Thymus (tissue), 11 donors: Measurements from ENCODE around the gene DNAJB2. TPM values are rescaled to one million over a fixed set of nuclear protein-coding genes. Genes with fewer than 3 reads are reported as not detected.
"Not testable (repeated sequence)": the region's sequence is repeated elsewhere in the genome, so short reads cannot be mapped to it uniquely, and the experiment has no call there.

ENCODE experiments used
- DNase-seq, 9 donors: peaks; one replicate each; pipeline ENCODE4 v3.0.0-alpha.2; 2013; ENCODE audit warnings: low spot score in 9 of 9, low read depth in 6 of 9, missing footprints in 1 of 9
- H3K27ac ChIP-seq, 2 donors: one replicate each; pipeline ENCODE4 v1.5.1; 2013; ENCODE audit warnings: control low read depth in 1 of 2, low read depth in 1 of 2, low read length in 1 of 2, mild to moderate bottlenecking in 1 of 2, moderate library complexity in 1 of 2
- H3K27me3 ChIP-seq, 2 donors: one replicate each; pipeline ENCODE4 v1.5.1; 2013; ENCODE audit warnings: low read length in 1 of 2; ENCODE audit not compliant: control insufficient read depth in 2 of 2, insufficient read depth in 1 of 2
- H3K36me3 ChIP-seq, 2 donors: one replicate each; pipeline ENCODE4 v1.5.1; 2013; ENCODE audit warnings: low read length in 1 of 2, mild to moderate bottlenecking in 1 of 2, moderate library complexity in 1 of 2; ENCODE audit not compliant: control insufficient read depth in 2 of 2, insufficient read depth in 2 of 2
- H3K4me1 ChIP-seq, 2 donors: one replicate each; pipeline ENCODE4 v1.5.1; 2013; ENCODE audit warnings: low read length in 2 of 2; ENCODE audit not compliant: control insufficient read depth in 2 of 2, insufficient read depth in 2 of 2
- H3K4me3 ChIP-seq, 2 donors: one replicate each; pipeline ENCODE4 v1.5.1; 2013; ENCODE audit warnings: low read length in 2 of 2, control low read depth in 1 of 2, mild to moderate bottlenecking in 1 of 2
- H3K9me3 ChIP-seq, 2 donors: one replicate each; pipeline ENCODE4 v1.5.1; 2013; ENCODE audit warnings: low read length in 1 of 2, mild to moderate bottlenecking in 1 of 2; ENCODE audit not compliant: control insufficient read depth in 2 of 2, insufficient read depth in 1 of 2
- WGBS: extraction: QIAGEN DNeasy Blood & Tissue Kit; methylation state at CpG from one replicate; pipeline ENCODE4 v1.1.7; 2013; 5-methylcytosine and 5-hydroxymethylcytosine counted together
- polyA plus RNA-seq: library from polyadenylated mRNA; stranded (reverse); fragments of 200-250 nt; gene quantifications from one replicate; pipeline ENCODE4 v1.2.3, GENCODE V29; 2013
- total RNA-seq: library from RNA; stranded (reverse); fragments of 120-200 nt; gene quantifications from one replicate; pipeline ENCODE4 v1.2.4, GENCODE V29; 2013
- donor health status: healthy.

DNAJB2 gene
- total and polyA plus RNA-seq, 2 donors: 27.0 to 87.0 TPM

- peaks cover 5 to 63% of the 10 kb centered on the region in 2 donors for H3K27me3 ChIP-seq
- no peaks in the 10 kb centered on the region for H3K36me3 ChIP-seq
- H3K27ac ChIP-seq: no peak overlapping the region
- no peak overlapping the region for H3K4me3 ChIP-seq
- no peaks in the 10 kb centered on the region for H3K9me3 ChIP-seq
- peaks cover 13 to 25% of the 10 kb centered on the region in 2 donors for H3K4me1 ChIP-seq
- no peak for DNase-seq
- 88% methylated on average over 5 of the region's 5 CpGs for WGBS
These were observed 20.9 kb downstream of the DNAJB2 start for GRCh38 chr2:219300022-219300421.

- no peak for DNase-seq
- H3K27ac ChIP-seq: no peak overlapping the region
- no peaks in the 10 kb centered on the region for H3K36me3 ChIP-seq
- WGBS: 84% methylated on average over 11 of the region's 11 CpGs
- H3K9me3 ChIP-seq: no peaks in the 10 kb centered on the region
- no peak overlapping the region for H3K4me3 ChIP-seq
- peaks cover 0 to 9% of the 10 kb centered on the region in 2 donors for H3K4me1 ChIP-seq
- peaks cover 5 to 58% of the 10 kb centered on the region in 2 donors for H3K27me3 ChIP-seq
These were observed 23.3 kb downstream of the DNAJB2 start for GRCh38 chr2:219302412-219302968.

GRCh38 chr2:219304223-219304622 is 25.1 kb downstream of the DNAJB2 start:
- H3K9me3 ChIP-seq: no peaks in the 10 kb centered on the region
- H3K27ac ChIP-seq: no peak overlapping the region
- H3K36me3 ChIP-seq: no peaks in the 10 kb centered on the region
- no peak for DNase-seq
- H3K27me3 ChIP-seq: peaks cover 20 to 70% of the 10 kb centered on the region in 2 donors
- H3K4me3 ChIP-seq: no peak overlapping the region
- no peaks in the 10 kb centered on the region for H3K4me1 ChIP-seq
- WGBS: 57% methylated on average over 2 of the region's 2 CpGs

- no peaks in the 10 kb centered on the region for H3K36me3 ChIP-seq
- peaks cover 27 to 67% of the 10 kb centered on the region in 2 donors for H3K27me3 ChIP-seq
- H3K9me3 ChIP-seq: no peaks in the 10 kb centered on the region
- H3K27ac ChIP-seq: no peak overlapping the region
- WGBS: 92% methylated on average over 1 of the region's 1 CpG
- no peak overlapping the region for H3K4me3 ChIP-seq
- no peak for DNase-seq
- no peaks in the 10 kb centered on the region for H3K4me1 ChIP-seq
These were observed 26.9 kb downstream of the DNAJB2 start for GRCh38 chr2:219306047-219306446.

GRCh38 chr2:219308142-219309101 is 29.3 kb downstream of the DNAJB2 start:
- H3K4me1 ChIP-seq: no peaks in the 10 kb centered on the region
- no peaks in the 10 kb centered on the region for H3K36me3 ChIP-seq
- H3K4me3 ChIP-seq: no peak overlapping the region
- H3K27ac ChIP-seq: no peak overlapping the region
- peaks cover 27 to 47% of the 10 kb centered on the region in 2 donors for H3K27me3 ChIP-seq
- H3K9me3 ChIP-seq: no peaks in the 10 kb centered on the region
- DNase-seq: peak; percentile 41 to 84 (median 73)
- 10% methylated on average over 45 of the region's 45 CpGs for whole genome bisulfite sequencing

- DNase-seq: no peak
- WGBS: 10% methylated on average over 37 of the region's 37 CpGs
- H3K27ac ChIP-seq: no peak within 1 kb of the TSS
These were observed 30.1 kb downstream of the DNAJB2 start, which contains the start of gene PTPRN for GRCh38 chr2:219309278-219309677. Gene PTPRN (minus strand): TSS chr2:219309401. CDS start chr2:219309332, 69 bp downstream.

GRCh38 chr2:219312683-219313263 is 33.6 kb downstream of the DNAJB2 start:
- not testable (repeated sequence) for DNase-seq, H3K4me1 ChIP-seq, H3K27ac ChIP-seq, H3K36me3 ChIP-seq, H3K4me3 ChIP-seq, H3K9me3 ChIP-seq
- WGBS: 90% methylated on average over 49 of the region's 49 CpGs
- H3K27me3 ChIP-seq: peaks cover 26 to 31% of the 10 kb centered on the region in 2 donors

More at GRCh38 chr2:219309278-219309677, 30.1 kb downstream of the DNAJB2 start, which contains the start of gene PTPRN:
- no peaks in the 10 kb centered on the region for H3K9me3 ChIP-seq
- no peaks in the 10 kb centered on the region for H3K36me3 ChIP-seq
- peaks cover 27 to 42% of the 10 kb centered on the region in 2 donors for H3K27me3 ChIP-seq
- H3K4me1 ChIP-seq: no peaks in the 10 kb centered on the region
- H3K4me3 ChIP-seq: no peak within 1 kb of the TSS

GRCh38 chr2:219314804-219315468 is 35.8 kb downstream of the DNAJB2 start:
- H3K27ac ChIP-seq: no peak overlapping the region
- H3K9me3 ChIP-seq: no peaks in the 10 kb centered on the region
- no peak for DNase-seq
- H3K36me3 ChIP-seq: no peaks in the 10 kb centered on the region
- WGBS: 95% methylated on average over 16 of the region's 16 CpGs
- H3K27me3 ChIP-seq: peaks cover 4 to 9% of the 10 kb centered on the region in 2 donors
- H3K4me1 ChIP-seq: no peaks in the 10 kb centered on the region
- no peak overlapping the region for H3K4me3 ChIP-seq
